Right renal pelvis (tissue), 4 donors: ENCODE data around the gene MT1H. TPM values are rescaled to one million over a fixed set of nuclear protein-coding genes. Genes with fewer than 3 reads are reported as not detected.
"Not testable (repeated sequence)": the region's sequence is repeated elsewhere in the genome, so short reads cannot be mapped to it uniquely, and the experiment has no call there.

Experiments used
- DNase-seq, 4 donors: peaks; one replicate each; pipeline ENCODE4 v3.0.0-alpha.2; 2013; ENCODE audit warnings: low read depth in 4 of 4, low spot score in 3 of 4, missing footprints in 1 of 4
- polyA plus RNA-seq, 4 donors: library from polyadenylated mRNA; unstranded; fragments of 120-200 nt; gene quantifications; one replicate each; pipeline ENCODE4 v1.2.1, GENCODE V29; 2013; ENCODE audit not compliant: insufficient read length in 4 of 4

Gene MT1H
- polyA plus RNA-seq = 10 to 100 TPM in 3 of 4 donors, 1 to 10 TPM in 1; 2.5 to 76.0 (median 16.9) TPM

DNA sequence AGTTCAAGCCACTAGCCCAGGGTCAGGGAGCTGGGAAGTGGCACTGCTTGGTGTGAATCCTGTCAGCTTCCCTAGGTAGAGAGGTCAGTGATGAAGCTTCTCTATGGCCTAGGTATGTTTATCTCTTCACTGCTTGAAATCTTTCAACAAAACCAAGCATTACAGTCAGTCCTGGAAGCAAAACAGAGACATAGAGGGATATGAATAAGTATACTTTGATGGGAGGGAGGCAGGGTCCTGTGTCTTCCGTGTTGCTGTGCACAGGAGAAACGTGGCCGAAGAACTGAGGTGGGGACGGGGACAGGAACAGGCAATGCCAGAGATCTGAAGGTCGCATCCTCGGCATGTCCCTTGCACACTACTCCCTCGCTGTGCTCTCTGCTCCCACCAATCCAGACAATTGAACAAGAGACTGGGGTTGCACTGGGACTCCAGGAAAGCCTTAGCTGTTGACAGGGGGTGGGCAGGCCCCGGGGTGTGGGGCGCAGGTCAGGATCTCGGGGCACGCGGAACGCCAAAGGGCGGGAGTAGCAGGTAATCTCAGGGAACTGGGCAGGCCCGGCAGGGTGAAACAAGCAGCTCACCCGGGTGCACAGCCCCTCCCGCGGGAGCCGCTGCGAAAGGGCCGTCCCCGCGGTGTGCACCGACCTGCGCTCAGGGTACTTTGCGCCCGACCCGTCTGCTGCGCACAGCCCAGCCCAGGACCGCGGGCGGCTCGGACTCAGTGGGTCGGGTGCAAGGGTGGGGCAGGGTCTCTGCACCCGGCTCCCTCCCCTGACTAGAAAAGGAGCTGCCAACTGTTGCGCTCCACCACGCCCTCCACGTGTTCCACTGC, at the start of gene MT1H:
TSS of gene MT1H (plus strand) at position 810 of the 835 bp plus-strand sequence. CDS start 71 bp downstream, outside the sequence.
- no peak for DNase-seq

DNA sequence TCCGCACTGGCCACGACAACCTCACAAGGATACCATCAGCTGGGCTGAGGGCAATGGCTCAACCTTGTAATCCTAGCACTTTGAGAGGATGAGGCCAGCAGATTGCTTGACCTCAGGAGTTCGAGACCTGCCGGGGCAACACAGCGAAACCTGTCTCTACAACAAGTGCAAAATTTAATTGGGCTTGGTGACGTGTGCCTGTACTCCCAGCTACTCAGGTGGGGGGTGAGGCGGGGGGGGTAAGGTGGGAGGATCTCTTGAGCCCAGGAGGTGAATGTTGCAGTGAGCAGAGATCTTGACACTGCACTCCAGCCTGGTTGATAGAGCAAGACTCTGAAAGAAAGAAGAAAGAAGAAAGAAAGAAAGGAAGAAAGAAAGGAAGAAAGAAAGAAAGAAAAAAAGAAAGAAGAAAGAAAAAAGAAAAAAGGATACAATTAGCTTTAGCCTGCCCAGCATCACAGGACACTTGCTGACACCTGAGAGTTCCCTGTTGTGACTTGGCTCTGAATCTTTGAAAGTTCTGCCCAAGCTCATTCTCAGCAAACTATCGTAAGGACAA, 49.2 kb upstream of the MT1H start:
- no peak for DNase-seq

DNA sequence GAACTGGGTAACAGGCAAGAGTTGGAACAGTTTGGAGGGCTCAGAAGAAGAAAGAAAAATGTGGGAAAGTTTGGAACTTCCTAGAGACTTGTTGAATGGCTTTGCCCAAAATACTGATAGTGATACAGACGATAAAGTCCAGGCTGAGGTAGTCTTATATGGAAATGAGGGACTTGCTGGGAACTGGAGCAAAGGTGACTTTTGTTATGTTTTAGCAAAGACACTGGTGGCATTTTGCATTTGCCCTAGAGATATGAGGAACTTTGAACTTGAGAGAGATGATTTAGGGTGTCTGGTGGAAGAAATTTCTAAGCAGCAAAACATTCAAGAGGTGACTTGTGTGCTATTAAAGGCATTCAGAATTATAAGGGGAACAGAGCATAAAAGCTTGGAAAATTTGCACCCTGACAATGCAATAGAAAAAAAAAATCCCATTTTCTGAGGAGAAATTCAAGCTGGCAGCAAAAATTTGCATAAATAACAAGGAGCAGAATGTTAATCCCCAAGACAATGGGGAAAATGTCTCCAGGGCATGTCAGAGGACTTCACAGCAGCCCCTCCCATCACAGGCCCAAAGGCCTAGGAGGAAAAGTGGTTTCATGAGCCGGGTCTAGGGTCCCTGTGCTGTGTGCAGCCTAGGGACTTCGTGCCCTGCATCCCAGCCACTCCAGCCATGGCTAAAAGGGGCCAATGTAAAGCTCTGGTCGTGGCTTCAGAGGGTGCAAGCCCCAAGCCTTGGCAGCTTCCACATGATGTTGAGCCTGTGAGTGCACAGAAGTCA, 47.8 kb upstream of the MT1H start:
- DNase-seq = not testable (repeated sequence)

DNA sequence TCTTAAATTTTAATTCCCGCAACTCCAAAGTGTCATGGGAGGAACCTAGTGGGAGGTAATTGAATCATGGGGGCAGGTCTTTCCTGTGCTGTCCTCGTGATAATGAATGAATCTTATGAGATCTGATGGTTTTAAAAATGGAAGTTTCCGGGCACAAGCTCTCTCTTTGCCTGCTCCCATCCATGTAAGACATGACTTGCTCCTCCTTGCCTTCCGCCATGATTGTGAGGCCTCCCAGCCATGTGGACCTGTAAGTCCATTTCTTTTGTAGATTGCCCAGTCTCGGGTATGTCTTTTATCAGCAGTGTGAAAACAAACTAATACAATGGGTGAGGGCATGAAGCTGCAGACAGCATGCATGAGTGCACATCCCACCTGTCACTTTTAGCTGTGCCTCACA, 46.4 kb upstream of the MT1H start:
- not testable (repeated sequence) for DNase-seq

DNA sequence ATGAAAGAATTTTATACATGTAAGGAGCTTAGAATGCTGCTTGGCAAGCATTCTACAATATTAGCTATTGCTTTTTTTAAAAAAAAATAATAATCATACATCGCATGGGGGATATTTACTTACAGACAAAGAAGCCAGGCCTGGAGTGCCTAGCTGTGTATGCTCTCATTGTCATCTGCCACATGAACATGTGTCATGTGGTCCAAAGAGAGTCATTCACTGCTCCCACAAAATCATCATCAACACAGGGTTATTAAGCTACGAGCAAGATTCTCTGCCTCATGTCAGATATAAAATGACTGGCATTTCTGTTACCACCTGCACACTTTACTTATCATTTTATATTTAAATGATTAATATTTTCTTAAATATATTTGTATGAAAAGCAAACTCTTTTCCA, 46.0 kb upstream of the MT1H start:
- DNase-seq = no peak

DNA sequence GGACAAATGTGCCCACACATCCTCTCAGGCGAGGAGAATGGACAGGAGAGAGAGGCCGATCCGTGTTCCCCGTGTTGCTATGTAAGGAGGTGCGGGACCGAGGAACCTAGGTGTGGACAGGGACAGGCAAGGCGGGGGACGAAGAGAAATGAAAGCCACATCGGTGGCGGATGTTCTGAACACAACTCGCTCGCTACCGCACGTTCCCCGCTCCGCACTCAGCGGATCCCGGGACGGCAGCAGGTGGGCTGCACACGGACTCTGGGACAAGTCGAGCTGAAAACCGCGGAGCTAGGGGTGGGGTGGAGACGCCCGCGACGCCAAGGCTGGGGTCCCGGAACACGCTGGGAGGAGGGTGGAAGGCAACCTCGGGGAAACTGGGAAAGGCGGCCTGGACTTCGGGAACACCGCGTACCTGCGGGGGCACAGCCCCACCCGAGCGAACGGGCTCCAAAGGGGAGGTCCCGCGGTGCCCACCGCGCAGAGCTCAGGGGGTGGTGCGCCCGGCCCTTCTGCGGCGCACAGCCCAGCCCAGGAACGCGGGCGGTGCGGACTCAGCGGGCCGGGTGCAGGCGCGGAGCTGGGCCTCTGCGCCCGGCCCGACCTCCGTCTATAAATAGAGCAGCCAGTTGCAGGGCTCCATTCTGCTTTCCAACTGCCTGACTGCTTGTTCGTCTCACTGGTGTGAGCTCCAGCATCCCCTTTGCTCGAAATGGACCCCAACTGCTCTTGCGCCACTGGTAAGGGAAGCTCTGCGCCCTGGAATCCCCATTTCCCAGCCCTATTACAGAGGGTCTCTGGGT, 44.3 kb upstream of the MT1H start, which contains the start of gene MT1E:
TSS of gene MT1E (plus strand) at position 642 of the 803 bp plus-strand sequence. CDS start at position 713, 71 bp downstream.
- no peak for DNase-seq

DNA sequence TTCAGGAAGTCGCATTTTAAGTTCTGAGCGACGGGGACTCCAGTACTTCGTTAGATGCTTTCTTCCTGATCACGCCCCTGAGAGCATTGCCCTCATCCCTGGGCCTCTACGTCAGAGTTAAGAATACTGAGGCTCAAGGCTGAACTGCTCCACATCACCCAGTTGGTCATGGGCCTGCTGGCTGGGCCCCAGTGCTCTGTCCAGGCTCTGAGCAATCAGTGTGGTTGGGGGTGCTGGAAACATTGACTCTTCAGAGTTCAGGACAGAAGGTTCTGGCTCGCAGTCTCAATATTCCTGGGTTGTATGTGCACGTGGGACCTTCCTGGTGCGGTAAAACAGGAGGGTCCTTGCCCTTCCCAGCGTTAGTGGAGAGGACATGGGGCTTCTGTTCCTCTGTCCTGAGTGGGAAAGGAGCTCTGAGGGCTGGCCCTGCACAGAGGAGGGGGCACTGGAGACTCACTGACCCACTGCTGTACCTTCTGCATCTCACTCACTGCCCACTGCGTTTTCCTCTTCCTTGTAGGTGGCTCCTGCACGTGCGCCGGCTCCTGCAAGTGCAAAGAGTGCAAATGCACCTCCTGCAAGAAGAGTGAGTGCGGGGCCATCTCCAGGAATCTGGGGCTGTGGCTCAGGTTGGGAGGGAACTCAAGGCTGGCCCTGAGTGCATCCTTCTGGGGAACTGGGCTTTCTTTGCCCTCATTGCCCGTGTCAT, 43.5 kb upstream of the MT1H start:
- no peak for DNase-seq

DNA sequence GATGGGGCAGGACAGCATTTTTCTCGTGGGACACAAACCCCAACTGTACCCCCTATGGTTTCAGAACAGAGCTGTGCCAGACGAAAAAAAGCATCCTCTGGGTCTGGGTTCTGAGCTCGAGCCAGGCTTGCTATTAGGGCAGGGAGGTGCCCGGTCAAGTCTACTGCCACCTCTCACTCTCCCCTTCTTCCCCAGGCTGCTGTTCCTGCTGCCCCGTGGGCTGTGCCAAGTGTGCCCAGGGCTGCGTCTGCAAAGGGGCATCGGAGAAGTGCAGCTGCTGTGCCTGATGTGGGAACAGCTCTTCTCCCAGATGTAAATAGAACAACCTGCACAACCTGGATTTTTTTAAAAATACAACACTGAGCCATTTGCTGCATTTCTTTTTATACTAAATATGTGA, 42.9 kb upstream of the MT1H start:
- no peak for DNase-seq

DNA sequence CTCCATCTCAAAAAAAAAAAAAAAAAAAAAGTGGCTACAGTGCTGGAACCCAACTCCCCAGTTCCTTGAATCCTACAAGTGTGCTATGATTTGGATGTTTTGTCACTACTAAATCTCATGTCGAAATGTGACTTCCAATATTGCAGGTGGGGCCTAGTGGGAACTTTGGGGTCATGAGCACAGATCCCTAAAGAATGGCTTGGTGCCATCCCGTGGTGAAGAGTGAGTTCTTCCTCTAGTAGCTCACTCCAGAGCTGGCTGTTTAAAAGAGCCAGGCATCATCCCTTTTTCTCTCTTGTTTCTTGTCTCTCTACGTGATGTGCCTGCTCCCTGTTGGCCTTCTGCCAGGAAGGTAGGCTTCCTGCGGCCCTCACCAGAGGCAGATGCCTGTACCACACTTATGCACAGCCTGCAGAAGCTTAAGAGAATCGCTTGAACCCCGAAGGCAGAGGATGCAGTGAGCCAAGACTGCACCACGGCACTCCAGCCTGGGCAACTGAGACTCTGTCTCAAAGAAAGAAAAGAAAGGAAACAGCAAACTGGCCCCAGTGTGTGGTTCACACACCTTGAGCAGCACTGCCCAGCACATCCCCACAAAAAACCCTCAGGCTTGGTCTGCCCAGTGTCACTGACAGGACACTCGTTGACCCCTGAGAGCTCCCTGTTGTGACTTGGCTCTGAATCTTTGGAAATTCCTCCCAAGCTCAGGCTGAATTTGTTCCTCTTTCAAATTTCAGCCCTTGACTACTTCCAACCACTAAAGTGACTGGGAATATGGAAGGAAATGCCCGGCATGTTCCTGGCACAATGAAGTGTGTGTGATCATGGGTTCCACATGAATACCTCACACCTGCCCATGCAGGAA, 40.9 kb upstream of the MT1H start:
- no peak for DNase-seq

DNA sequence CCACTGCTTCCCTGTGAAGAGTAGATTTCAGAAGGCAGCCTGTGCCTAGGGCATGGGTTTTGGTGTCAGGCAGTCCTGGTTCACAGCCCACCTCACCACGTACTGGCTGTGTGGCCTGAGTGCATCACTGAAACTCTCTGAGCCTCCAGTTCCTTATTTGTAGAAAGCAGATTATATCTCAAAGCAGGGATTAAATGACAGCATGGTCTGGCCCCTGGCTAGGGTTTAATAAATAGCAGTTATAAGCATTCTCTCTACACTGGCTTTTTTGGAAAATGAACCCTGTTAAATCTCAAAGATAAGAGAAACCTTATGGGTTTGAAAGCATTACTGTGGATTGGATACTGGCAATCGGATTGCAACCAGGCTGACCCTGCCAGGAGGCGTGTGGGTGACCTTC, 40.1 kb upstream of the MT1H start:
- no peak for DNase-seq

DNA sequence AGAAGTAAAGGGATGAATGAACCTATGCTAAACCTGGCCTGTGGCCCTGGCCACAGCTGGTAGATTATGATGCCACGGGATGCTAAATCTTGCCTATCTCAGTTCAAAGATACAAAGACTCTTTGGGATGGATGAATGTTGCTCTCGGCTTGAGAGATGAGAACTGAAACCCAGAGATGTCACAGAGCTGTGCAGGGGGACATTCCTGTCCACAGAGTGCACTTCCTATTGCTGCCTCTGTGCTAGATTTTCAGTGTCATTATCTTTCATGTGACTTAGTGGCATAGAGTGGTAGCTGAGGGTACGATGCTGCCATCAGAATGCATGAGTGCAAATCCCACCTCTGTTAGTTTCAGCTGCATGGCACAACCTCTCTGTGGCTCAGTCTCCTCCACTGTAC, 39.5 kb upstream of the MT1H start:
- no peak for DNase-seq

DNA sequence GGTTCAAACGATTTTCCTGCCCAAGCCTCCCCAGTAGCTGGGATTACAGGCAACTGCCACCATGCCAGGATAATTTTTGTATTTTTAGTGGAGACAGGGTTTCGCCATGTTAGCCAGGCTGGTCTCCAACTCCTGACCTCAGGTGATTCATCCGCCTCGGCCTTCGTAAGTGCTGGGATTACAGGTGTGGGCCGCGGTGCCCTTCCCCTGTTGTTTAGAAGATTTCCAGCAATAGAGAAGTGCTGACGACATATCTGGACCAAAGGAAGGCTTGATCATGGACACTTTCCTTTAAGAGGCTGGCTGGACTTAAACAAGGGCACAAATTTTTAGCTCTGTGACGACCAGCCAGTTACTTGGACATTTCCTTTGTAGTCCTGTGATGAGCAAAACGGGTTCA, 38.4 kb upstream of the MT1H start:
- no peak for DNase-seq

DNA sequence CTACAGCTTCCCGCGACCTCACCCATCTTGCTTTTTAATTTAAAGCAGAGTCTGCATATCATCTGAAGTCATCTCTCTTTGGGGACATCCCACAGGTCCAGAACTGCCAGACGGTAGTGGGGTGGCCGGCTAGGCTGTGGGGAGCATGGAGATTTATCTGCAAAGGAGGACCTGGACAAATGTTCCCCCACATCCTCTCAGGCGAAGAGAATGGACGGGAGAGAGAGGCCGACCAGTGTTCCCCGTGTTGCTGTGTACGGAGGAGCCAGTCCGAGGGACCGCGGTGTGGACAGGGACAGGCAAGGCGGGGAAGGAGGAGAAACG, 37.8 kb upstream of the MT1H start:
- DNase-seq = no peak

DNA sequence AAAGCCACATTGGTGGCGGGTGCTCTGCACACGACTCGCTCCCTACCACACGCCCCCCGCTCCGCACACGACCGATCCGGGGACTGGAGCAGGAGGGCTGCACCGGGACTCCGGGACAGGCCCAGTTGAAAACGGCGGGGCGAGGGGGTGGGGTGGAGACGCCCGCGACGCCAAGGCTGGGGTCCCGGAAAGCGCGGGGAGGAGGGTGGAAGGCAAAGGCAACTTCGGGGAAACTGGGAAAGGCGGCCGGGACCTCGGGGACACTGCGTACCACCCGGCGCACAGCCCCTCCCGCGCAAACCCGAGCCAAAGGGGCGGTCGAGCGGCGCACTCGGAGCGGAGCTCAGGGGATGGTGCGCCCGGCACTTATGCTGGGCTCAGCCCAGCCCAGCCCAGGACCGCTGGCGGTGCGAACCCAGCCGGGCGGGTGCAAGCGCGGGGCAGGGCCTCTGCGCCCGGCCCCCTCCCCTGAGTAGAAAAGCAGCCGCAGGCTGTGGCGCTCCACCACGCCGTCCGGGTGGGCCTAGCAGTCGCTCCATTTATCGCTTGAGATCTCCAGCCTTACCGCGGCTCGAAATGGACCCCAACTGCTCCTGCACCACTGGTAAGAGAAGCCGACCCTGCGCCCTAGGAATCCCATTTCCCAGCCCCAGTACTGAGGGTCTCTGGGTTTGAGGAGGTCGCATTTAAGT, 37.3 kb upstream of the MT1H start, which contains the start of gene MT1M:
TSS of gene MT1M (plus strand) at position 504 of the 692 bp plus-strand sequence. CDS start at position 577, 73 bp downstream.
- DNase-seq = no peak

DNA sequence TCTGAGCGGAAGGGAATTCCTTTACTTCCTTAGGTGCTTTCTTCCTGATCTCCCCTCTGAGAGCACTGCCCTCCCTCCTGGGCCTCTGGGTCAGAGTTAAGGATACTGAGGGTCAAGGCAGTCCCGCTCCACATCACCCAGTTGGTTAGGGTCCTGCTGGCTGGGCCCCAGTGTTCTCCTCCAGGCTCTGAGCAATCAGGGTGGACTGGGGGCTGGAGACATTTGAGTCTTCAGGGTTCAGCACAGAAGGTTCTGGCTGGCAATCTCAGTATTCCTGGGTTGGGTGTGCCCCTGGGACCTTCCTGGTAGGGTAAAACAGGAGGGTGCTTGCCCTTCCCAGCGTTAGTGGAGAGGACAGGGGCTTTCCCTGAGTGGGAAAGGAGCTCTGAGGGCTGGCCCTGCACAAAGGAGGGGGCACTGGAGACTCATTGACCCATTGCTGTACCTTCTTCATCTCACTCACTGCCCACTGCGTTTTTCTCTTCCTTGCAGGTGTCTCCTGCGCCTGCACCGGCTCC, 36.7 kb upstream of the MT1H start:
- no peak for DNase-seq

DNA sequence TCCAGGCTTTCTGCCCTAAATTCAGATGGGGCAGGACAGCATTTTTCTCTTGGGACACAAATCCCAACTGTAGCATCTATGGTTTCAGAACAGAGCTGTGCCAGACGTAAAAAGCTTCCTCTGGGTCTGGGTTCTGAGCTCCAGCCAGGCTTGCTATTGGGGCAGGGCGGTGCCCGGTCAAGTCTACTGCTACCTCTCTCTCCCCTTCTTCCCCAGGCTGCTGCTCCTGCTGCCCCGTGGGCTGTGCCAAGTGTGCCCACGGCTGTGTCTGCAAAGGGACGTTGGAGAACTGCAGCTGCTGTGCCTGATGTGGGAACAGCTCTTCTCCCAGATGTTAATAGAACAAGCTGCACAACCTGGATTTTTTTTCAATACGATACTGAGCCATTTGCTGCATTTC, 36.1 kb upstream of the MT1H start:
- DNase-seq = no peak

DNA sequence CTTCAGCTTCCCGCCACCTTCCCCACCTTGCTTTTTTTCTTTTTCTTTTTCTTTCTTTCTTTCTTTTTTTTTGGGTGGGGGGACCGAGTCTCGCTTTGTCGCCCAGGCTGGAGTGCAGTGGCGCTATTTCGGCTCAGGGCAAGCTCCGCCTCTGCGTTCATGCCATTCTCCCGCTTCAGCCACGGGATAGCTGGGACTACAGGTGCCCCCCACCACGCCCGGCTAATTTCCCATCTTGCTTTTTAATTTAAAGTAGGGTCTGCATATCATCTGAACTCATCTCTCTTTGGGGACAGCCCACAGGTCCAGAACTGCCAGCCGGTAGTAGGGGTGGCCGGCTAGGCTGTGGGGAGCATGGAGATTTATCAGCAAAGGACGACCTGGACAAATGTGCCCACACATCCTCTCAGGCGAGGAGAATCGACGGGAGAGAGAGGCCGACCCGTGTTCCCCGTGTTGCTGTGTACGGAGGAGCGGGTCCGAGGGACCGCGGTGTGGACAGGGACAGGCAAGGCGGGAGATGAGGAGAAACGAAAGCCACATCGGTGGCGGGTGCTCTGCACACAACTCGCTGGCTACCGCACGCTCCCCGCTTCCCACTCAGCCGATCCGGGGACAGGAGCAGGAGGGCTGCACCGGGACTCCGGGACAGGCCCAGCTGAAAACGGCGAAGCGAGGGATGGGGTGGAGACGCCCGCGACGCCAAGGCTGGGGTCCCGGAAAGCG, 34.7 kb upstream of the MT1H start:
- DNase-seq = no peak
